Measurements from ENCODE around the gene STK10. TPM values are rescaled to one million over a fixed set of nuclear protein-coding genes. Genes with fewer than 3 reads are reported as not detected.

STK10 gene
- total and polyA plus RNA-seq, 11 donors: 5.5 to 52.9 (median 10.2) TPM

- Histone ChIP-seq H3K36me3 (peaks cover 0 to 12% (median 0%) of the 10 kb centered on the region in 9 donors), H3K27me3 (no peaks in the 10 kb centered on the region), H3K9me3 (peaks cover 0 to 5% (median 0%) of the 10 kb centered on the region in 12 donors), H3K4me1 (peaks cover 0 to 37% (median 13%) of the 10 kb centered on the region in 12 donors), H3K4me3 (no peak overlapping the region), H3K27ac (no peak overlapping the region)
- no peak for TF ChIP-seq CTCF (IDR thresholded peaks at IDR 0.05)
- TF ChIP-seq POLR2A (IDR thresholded peaks at IDR 0.05): no peak
- DNase-seq (no peak), ATAC-seq (no peak)
- intact Hi-C loops (cut with DNase I): no loop called here
- 84 to 94% (median 86%) methylated on average over 5 of the region's 5 CpGs for WGBS, 4 donors
These were observed 46.1 kb downstream of the STK10 start for GRCh38 chr5:172141949-172142319.

GRCh38 chr5:172140866-172141265 is 47.2 kb downstream of the STK10 start:
- Histone ChIP-seq H3K4me3 (no peak overlapping the region), H3K36me3 (peaks cover 0 to 4% (median 0%) of the 10 kb centered on the region in 9 donors), H3K27ac (no peak overlapping the region), H3K4me1 (peaks cover 0 to 31% (median 12%) of the 10 kb centered on the region in 12 donors), H3K27me3 (no peaks in the 10 kb centered on the region), H3K9me3 (peaks cover 0 to 6% (median 0%) of the 10 kb centered on the region in 12 donors)
- TF ChIP-seq POLR2A (IDR thresholded peaks at IDR 0.05): no peak
- no peak for TF ChIP-seq CTCF (IDR thresholded peaks at IDR 0.05)
- no peak for ATAC-seq
- WGBS, 4 donors: 86 to 89% (median 87%) methylated on average over 6 of the region's 6 CpGs
- no peak for DNase-seq
- intact Hi-C loops (cut with DNase I): no loop called here

GRCh38 chr5:172140120-172140519 is 47.9 kb downstream of the STK10 start:
- WGBS, 4 donors: 85 to 95% (median 90%) methylated on average over 9 of the region's 9 CpGs
- TF ChIP-seq CTCF (IDR thresholded peaks at IDR 0.05) (no peak), POLR2A (IDR thresholded peaks at IDR 0.05) (no peak)
- Histone ChIP-seq H3K4me1 (peaks cover 0 to 29% (median 12%) of the 10 kb centered on the region in 12 donors), H3K27me3 (no peaks in the 10 kb centered on the region), H3K36me3 (no peaks in the 10 kb centered on the region), H3K4me3 (no peak overlapping the region), H3K27ac (no peak overlapping the region), H3K9me3 (peaks cover 0 to 7% (median 0%) of the 10 kb centered on the region in 12 donors)
- ATAC-seq (no peak), DNase-seq (no peak)
- intact Hi-C loops (cut with DNase I): no loop called here

GRCh38 chr5:172137046-172137445 is 51.0 kb downstream of the STK10 start:
- intact Hi-C loops (cut with DNase I): no loop called here
- TF ChIP-seq POLR2A (IDR thresholded peaks at IDR 0.05) (no peak), CTCF (IDR thresholded peaks at IDR 0.05) (no peak)
- Histone ChIP-seq H3K4me1 (peaks cover 0 to 37% (median 0%) of the 10 kb centered on the region in 12 donors), H3K9me3 (peaks cover 0 to 10% (median 0%) of the 10 kb centered on the region in 12 donors), H3K4me3 (no peak overlapping the region), H3K36me3 (peaks cover 0 to 12% (median 0%) of the 10 kb centered on the region in 9 donors), H3K27me3 (no peaks in the 10 kb centered on the region), H3K27ac (no peak overlapping the region)
- ATAC-seq (no peak), DNase-seq (no peak)
- 85 to 91% (median 89%) methylated on average over 3 of the region's 3 CpGs for WGBS, 4 donors
